Ascending aorta (tissue), 2 donors: Measurements from ENCODE around the gene RUBCN. TPM values are rescaled to one million over a fixed set of nuclear protein-coding genes. Genes with fewer than 3 reads are reported as not detected.
A peak's percentile ranks its signal among the peaks of the same experiment; 100 is the strongest.

Experiments
- DNase-seq, 2 donors: peaks; one replicate each; pipeline ENCODE4 v3.0.0-alpha.2; 2019; ENCODE audit warnings: low spot score in 2 of 2
- H3K27ac ChIP-seq, 2 donors: fragments of 200-600 bp; sonication (generic); one replicate each; pipeline ENCODE4 v1.5.1; 2016 to 2017; ENCODE audit warnings: mild to moderate bottlenecking in 1 of 2
- H3K27me3 ChIP-seq: fragments of 200-600 bp; sonication (generic); one replicate; pipeline ENCODE4 v1.5.1; 2017
- H3K36me3 ChIP-seq, 2 donors: fragments of 200-600 bp; sonication (generic); one replicate each; pipeline ENCODE4 v1.5.1; 2016
- H3K4me1 ChIP-seq, 2 donors: fragments of 200-600 bp; sonication (generic); one replicate each; pipeline ENCODE4 v1.5.1; 2016 to 2017; ENCODE audit warnings: mild to moderate bottlenecking in 1 of 2
- H3K4me3 ChIP-seq, 2 donors: fragments of 200-600 bp; sonication (generic); one replicate each; pipeline ENCODE4 v1.5.1; 2016 to 2017; ENCODE audit warnings: mild to moderate bottlenecking in 1 of 2
- H3K9me3 ChIP-seq, 2 donors: fragments of 200-600 bp; sonication (generic); one replicate each; pipeline ENCODE4 v1.5.1; 2016
- intact Hi-C: fragments of 100-400 bp; cut with DNase I; formaldehyde crosslinking; loops from one replicate; pipeline ENCODE4 v1.15.1; 2023
- total RNA-seq: library from RNA; depleted of rRNA; stranded (reverse); fragments of >200 nt; gene quantifications from one replicate; pipeline ENCODE4 v1.1.0, GENCODE V29; 2016
- TF ChIP-seq, protein P1 (sequence below), 3 experiments: fragments of 200-600 bp in 2 of 3; fragments of 450-650 bp in 1 of 3; sonication (generic) in 2 of 3; IDR thresholded peaks; one replicate each; pipeline ENCODE4 v1.5.1; 2016 to 2019; ENCODE audit warnings: antibody characterized with exemption in 3 of 3, mild to moderate bottlenecking in 1 of 3, moderate library complexity in 1 of 3

RUBCN gene
- total RNA-seq, 1 donor from 2014 or later: 27.4 TPM

DNA sequence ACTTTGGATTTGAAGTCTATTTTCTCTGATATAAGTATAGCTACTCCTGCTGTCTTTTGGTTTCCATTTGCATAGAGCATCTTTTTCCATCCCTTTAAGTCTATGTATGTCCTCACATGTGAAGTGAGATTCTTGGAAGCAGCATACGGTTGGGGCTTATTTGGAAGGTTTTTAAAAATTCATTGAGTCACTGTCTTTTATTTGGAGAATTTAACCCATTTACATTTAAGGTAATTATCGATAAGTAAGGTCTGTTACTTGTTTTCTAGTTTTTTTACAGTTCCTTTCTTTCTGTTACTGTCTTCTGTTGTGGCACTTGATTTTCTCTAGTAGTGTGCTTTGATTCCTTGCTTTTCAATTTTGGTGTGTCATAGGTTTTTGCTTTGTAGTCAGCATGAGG lies 14.0 kb downstream of the RUBCN start:
- peaks cover 2 to 10% of the 10 kb centered on the region in 2 donors for H3K36me3 ChIP-seq
- H3K4me1 ChIP-seq: no peaks in the 10 kb centered on the region
- H3K9me3 ChIP-seq: peaks cover 0 to 6% of the 10 kb centered on the region in 2 donors
- H3K4me3 ChIP-seq: no peak overlapping the region
- DNase-seq: no peak
- no peak overlapping the region for H3K27ac ChIP-seq
- H3K27me3 ChIP-seq: no peaks in the 10 kb centered on the region
- TF ChIP-seq, protein P1, sequence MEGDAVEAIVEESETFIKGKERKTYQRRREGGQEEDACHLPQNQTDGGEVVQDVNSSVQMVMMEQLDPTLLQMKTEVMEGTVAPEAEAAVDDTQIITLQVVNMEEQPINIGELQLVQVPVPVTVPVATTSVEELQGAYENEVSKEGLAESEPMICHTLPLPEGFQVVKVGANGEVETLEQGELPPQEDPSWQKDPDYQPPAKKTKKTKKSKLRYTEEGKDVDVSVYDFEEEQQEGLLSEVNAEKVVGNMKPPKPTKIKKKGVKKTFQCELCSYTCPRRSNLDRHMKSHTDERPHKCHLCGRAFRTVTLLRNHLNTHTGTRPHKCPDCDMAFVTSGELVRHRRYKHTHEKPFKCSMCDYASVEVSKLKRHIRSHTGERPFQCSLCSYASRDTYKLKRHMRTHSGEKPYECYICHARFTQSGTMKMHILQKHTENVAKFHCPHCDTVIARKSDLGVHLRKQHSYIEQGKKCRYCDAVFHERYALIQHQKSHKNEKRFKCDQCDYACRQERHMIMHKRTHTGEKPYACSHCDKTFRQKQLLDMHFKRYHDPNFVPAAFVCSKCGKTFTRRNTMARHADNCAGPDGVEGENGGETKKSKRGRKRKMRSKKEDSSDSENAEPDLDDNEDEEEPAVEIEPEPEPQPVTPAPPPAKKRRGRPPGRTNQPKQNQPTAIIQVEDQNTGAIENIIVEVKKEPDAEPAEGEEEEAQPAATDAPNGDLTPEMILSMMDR (IDR thresholded peaks at IDR 0.05): no peak
- intact Hi-C loops: no loop called here

DNA sequence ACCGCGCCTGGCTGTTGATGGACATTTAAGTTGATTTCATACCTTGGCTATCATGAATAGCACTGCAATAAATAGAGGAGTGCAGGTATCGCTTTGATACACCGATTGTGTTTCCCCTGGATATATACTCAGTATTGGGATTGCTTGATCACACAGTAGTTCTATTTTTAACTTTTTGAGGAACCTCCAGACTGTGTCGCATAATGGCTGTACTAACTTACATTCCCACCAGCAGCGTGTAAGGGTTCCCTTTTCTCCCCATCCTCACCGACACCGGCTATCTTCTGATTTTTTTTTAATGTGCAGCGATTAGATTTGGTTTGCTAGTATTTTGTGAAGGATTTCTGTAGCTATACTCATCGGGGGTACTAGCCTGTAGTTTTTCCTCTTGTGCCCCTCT lies 16.0 kb downstream of the RUBCN start:
- no peaks in the 10 kb centered on the region for H3K27me3 ChIP-seq
- H3K9me3 ChIP-seq: peaks cover 0 to 6% of the 10 kb centered on the region in 2 donors
- DNase-seq: peak in 1 of 2 donors; percentile 22
- H3K36me3 ChIP-seq: peaks cover 2 to 13% of the 10 kb centered on the region in 2 donors
- no peak overlapping the region for H3K4me3 ChIP-seq
- no peak overlapping the region for H3K27ac ChIP-seq
- intact Hi-C loops: no loop called here
- no peaks in the 10 kb centered on the region for H3K4me1 ChIP-seq
- TF ChIP-seq, protein P1 (IDR thresholded peaks at IDR 0.05): no peak

DNA sequence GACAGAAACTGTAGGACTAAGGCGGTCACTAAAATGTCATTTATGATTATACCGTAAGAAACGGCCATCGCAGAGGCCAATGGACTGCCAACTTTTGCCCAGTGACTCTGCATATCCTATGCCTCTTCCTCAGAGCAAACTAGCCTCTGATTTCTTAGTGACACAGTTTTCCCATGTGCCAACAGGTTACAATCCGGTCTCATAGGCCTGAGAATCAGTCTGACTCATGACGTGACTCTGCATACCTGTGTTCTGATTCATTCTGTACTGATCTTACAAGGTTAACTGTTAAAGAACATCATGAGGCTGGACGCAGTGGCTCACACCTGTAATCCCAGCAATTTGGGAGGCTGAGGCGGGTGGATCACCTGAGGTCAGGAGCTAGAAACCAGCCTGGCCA lies 17.8 kb downstream of the RUBCN start:
- intact Hi-C loops: no loop called here

DNA sequence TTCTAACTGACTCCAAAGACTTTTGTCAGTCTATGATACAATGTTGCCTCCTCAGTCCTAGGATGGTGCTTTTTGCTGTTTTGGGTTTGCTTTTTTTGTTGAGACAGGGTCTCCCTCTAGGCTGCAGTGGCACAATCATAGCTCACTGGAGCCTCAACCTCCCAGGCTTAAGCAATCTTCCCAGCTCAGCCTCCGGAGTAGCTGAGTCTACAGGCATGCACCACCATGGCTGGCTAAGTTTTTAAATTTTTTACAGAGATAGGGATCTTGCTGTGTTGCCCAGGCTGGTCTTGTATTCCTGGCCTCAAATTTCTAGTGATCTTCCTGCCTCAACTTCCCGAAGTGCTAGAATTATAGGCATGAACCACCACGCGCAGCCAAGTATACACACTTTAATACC lies 22.5 kb downstream of the RUBCN start:
- H3K27me3 ChIP-seq: no peaks in the 10 kb centered on the region
- no peaks in the 10 kb centered on the region for H3K9me3 ChIP-seq
- intact Hi-C loops: no loop called here
- H3K27ac ChIP-seq: peak overlapping the region; percentile 93
- H3K4me1 ChIP-seq: peaks cover 11 to 14% of the 10 kb centered on the region in 2 donors
- peak in 1 of 2 donors; percentile 39 for DNase-seq
- no peak overlapping the region for H3K4me3 ChIP-seq
- TF ChIP-seq, protein P1 (IDR thresholded peaks at IDR 0.05): no peak
- H3K36me3 ChIP-seq: peaks cover 3 to 7% of the 10 kb centered on the region in 2 donors

More for the DNA sequence above, 17.8 kb downstream of the RUBCN start:
- TF ChIP-seq, protein P1 (IDR thresholded peaks at IDR 0.05): no peak
- no peak overlapping the region for H3K27ac ChIP-seq
- H3K4me1 ChIP-seq: no peaks in the 10 kb centered on the region
- peaks cover 5 to 13% of the 10 kb centered on the region in 2 donors for H3K36me3 ChIP-seq
- H3K9me3 ChIP-seq: peaks cover 0 to 6% of the 10 kb centered on the region in 2 donors
- no peak for DNase-seq
- H3K4me3 ChIP-seq: no peak overlapping the region
- H3K27me3 ChIP-seq: no peaks in the 10 kb centered on the region

DNA sequence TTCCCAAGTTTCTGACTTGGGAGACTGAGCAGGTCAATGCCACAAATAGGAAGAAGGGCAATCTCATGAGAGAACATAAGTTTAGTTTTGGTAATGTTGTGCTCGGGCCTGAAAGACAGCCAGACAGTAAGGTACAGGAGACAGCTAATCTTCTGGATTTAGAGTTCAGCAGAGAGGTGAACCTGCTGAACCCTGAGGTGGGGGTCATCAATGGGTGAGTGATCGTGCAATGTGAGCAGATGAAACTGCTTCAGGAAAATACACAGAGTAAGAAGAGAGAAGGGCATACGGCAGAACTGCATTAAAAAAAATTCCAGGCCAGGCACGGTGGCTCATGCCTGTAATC lies 23.3 kb downstream of the RUBCN start:
- Histone ChIP-seq H3K27ac (peak overlapping the region; percentile 93), H3K4me1 (peaks cover 11 to 14% of the 10 kb centered on the region in 2 donors), H3K4me3 (peak overlapping the region in 1 of 2 donors; percentile 52), H3K9me3 (no peaks in the 10 kb centered on the region), H3K27me3 (no peaks in the 10 kb centered on the region), H3K36me3 (peaks cover 3 to 7% of the 10 kb centered on the region in 2 donors)
- intact Hi-C loops: loop anchor here (2.0 kb wide), 1 partner anchor 35 kb away; the partner anchor contains the start of gene FYTTD1
- DNase-seq: no peak
- TF ChIP-seq, protein P1 (IDR thresholded peaks at IDR 0.05): no peak
